HG02970 (cell line): ENCODE results near the gene UCP2.
"Not testable (repeated sequence)": the region's sequence is repeated elsewhere in the genome, so short reads cannot be mapped to it uniquely, and the experiment has no call there.

ENCODE experiments used
- ATAC-seq: cut with Tn5 transposase; IDR thresholded peaks from one replicate; pipeline ENCODE4 v1.9.1; 2021; ENCODE audit warnings: mild to moderate bottlenecking, moderate library complexity, moderate number of reproducible peaks; ENCODE audit not compliant: unreplicated experiment, low FRiP score

UCP2 gene

DNA sequence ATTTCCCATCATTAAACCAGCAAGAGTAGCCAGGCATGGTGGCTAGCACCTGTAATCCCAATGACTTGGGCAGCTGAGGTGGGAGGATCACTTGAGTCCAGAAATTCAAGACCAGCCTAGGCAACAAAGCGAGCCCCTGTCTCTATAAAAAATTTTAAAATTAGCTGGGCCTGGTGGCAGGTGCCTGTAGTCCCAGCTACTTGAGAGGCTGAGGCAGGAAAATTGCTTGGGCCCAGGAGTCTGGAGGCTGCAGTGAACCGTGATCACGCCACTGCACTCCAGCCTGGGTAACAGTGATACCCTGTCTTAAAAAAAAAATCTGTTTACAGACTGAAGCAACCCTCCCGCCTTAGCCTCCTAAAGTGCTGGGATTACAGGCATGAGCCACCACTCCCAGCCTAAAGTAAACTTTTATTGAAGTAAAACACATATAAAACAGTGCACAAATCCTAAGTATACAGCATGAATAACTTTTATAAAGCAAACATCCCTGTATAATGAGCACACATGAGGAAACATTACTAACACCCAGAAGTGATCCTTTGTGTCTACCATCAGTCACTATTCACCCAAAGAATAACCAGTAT, 13.6 kb upstream of the UCP2 start:
- no peak for ATAC-seq

DNA sequence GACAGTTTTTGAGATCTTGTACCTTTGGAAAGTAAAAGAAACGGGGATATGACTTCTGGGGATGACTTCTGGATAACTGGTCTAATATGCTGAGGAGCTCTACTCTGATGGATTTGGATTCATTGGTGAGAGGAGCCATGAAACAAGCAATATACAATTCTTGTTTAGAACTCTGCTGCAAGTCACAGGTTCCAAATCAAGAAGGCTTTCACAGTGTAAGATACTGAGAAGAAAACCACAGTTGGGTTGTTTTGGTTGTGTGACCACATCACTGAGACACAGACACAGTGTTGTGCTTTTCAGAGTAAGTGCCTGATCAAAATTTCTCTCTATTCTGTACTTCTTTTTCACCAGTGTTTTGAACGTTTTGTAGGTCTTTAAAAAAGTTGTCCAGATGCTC, 13.1 kb upstream of the UCP2 start:
- ATAC-seq, result no peak

DNA sequence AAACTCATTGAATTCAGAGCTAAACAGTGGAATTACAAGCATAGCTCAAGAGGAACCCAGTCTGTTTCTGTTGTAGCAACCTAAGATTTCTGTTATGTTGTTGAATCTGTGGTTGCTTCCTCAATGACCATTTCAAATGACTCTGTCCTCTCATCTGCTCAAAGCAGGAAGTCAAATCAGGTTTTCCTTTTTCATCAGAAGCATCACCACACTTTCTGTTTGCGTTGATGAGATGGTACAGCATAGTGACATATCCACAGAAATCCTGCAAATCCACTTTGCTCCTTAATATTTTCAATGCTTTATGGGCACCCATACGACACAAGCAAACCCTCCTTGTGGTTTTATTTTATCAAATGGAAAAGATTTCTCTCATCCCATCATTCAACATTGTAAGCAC, 12.6 kb upstream of the UCP2 start:
- ATAC-seq, result no peak

DNA sequence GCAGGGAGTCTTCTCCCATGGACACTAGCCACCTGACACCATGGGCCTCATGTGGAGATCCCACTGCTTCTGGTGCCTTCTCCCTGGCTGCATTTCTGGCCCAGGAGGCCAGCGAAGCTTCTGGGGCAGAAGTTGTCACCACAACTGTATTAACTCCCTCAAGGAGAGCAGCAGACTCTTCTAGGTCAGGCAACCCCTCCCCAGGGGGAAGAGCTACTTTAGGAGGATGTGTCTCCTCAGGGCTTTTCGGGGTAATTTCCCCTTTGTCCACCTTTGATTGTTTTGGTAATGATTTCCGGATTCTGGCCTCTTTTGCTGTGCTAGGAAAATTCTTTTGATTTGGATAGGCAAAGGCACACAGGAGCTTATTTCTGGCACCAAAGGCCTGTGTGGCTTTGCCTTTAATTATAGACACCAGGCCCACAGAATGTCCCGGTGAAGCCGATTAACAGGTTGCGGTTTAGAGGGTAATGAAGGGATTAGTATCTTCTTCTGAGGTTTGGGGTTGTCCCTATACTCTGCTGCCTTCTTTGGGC, 8.9 kb upstream of the UCP2 start:
- no peak for ATAC-seq

DNA sequence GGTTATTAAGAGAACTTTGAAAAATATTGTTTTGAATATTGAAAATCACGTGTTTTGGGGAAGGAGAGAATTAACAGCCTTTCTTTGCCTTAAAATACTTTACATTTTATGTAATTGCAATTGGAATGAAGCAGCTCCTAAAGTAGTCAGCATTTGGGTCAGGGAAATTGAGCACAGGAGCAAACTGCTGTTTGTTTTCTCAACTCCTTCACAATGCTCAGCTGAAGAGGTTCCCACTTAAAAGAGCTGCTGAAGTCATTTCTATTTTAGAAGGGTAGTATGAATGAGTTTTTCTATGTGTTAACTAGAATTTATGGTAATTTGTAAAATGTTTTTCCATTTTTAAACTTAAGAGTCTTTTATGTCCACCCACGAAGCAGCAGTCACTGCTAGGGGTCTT, 8.1 kb upstream of the UCP2 start:
- ATAC-seq, result no peak

DNA sequence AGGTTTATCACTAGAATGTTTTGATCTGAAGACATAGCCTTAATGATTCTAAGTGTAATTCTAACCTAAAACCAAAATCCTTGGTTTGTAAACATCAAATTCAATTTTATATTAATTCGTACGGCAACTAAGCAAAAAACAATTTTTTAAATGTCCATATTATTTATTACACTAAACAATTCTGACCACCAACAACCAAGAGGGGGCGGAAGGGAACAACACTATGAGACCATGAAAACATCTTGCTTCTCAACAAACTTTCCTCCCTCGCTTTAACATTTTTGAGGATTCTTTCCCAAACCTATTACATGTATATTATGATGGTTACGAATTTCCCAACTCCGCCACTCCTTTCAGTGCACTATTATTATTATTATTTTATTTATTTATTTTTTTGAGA, 6.5 kb upstream of the UCP2 start:
- no peak for ATAC-seq

DNA sequence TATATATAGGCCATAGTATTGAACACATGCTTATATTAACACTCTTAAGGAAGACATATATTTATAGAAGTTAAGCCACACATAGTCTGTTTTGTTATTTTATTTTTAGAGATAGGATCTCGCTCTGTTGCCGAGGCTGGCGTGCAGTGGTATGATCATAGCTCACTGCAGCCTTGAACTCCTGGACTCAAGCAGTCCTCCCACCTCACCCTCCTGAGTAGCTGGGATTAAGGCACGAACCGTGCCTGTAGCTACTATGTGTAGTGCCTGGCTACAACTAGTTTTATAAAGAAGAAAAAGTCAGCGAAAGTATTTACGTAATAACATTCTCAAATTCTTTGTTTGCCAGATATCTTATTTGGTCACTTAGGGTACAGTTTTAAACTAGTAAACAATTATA, 5.6 kb upstream of the UCP2 start:
- ATAC-seq, result no peak

DNA sequence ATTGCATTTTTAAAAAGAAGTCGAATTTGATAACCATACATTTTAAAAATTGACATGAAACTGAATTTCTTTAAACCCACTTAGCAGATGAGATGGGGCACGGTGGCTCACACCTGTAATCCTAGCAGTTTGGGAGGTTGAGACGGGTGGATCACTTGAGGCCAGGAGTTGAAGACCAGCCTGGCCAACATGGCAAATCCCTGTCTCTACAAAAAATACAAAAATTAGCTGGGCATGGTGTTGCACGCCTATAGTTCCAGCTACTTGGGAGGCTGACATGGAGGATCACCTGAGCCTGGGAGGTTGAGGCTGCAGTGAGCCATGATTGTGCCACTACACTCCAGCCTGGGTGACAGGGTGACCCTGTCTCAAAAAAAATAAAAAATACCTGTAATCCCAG, 3.0 kb upstream of the UCP2 start:
- ATAC-seq, result not testable (repeated sequence)

DNA sequence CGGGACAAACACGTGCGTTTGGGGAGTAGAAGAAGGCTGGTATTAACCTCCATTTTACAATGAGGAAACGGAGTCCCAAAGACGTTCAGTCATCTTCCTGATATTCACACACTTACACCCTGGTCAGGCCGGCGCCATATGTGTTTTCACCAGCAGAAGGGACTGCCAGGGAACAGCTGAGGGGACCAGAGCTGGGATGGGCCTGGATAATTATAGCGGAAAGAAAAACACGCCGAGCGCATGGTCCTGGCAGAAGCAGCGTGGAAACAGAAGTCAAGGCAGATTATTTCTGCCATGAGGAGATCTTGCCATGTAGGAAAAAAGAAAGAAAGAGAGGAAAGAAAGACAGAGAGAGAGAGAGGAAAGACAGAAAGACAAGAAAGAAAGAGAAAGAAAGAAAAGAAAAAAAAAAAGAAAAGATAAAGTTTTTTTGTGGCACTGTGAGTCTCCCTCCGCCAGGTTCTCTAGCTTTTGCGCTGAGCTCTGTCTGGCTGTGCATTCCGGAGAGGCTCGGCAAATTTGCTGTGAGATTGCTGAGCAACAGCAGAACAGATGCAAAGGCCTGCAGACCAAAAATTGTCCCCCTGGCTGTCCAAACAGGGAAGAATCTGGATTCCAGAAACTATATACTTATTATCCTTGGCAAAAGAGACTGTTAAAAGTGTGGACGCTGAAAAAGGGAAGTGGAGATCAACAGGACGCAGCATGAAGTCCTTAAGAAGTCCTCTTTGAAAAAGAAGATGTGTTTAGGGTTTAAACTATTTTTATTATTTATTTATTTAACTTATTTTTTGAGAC, 1.3 kb upstream of the UCP2 start:
- no peak for ATAC-seq

DNA sequence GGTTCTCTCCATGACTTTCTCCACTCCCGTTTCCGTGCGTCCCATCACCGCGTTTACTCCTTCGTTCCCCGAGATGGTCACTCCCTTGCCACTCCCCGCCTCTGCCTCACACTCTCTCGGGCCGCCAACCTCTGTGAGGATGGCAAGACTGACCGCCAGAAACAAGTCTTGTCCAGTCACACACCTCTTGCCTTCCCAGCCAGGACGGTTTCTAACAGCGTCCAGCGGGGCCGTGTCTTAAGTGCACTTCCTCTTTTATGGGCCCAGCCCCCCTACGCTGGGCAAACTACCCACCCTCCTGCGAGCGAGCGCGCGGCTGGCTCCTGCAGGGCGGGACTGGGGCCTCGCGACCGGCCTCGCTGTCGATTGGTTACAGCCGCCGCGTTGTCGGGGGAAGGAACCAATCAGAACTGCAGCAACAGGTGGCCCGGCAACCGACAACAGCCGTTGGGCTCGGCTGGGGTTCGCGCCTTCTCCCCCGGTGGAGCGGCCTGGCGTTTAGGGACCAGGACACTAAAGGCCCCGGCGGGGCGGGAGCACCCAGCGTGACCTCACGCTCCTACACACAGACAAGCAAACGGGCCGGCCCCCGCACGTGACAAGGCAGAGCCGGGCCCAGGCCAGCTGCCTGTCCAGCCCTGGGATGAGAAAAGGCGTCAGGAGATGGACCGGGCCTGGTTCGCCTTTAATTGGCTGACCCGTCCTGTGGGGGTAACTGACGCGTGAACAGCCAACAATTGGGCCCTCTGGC, 522 bp upstream of the UCP2 start:
- ATAC-seq, result peak; percentile 57

DNA sequence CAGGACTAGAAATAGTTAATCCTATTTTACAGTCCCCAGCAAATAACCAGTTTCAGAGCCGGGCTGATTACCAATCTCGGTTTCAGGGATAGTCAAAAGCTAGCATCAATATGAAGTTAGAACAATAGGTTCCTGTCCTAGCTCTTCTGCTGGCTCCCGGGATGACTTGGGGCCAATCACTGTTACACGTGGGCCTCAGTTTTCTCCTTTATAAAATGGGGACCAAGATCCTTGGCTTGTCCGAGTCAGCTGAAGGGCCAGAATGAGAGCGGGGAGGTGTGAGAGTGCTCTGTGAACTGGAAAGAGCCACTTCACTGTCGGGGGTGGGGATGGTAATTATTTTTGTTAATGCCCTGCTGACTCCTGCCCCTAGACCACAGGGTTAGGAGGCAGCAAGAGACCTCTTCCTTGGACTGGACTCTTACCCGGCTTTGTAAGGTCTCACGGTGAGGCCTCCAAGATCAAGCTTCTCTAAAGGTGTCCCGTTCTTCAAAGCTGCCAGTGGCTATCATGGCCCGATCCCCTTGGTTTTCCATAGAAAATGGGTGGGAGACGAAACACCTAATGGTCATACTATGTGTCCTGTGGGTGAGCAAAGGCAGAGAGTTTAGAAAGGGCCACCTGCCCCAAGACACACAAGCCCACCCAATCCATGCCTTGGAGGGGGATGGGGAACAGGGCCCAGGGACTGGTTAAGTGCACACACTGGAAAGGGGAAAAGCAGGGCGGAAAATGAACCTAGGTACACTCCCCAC, 1.4 kb downstream of the UCP2 start:
- no peak for ATAC-seq

DNA sequence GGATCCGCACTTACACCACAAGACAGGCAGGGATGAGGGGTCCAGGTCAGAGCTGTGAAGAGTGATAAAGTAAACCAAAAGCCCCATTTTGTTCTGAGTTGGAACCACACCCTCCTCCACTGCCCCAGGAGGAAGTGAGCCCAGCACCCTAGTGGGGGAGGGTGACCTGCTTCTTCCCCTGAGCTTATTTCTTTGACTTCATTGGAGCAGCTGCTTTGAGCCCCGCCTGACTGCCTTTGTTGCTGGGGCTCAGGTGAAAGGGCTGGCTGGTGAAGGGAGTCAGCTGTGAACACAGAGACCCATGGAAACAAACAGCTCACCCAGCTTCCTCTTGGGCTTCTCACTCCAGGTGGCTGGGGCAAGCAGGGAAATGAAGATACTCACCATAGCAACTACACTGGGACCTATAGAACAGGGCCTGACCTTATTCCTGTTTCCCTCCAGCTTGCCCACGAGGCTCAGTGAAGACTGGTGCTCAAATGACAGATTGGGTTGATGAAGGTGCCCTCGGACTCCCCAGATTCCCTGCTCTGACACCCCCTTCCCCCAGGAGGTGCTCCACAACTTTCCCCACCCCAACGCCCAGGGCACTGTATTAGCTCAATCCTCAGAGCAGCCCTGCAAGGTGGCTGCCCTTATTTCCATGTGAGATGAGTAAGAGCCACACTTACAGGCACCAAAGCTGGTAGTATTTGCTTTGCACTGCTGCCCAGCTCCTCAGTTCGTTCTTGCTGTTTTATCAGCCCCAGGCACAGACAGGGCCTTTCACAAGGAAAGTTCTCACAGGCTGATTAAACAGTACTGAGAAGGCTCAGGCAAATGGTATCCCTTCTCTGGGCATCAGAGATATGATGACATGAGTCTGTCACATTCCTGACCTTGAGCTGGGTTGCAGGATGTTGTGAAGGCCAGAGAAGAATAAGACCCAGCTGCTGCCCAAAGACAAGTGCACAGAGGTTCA, 2.4 kb downstream of the UCP2 start:
- no peak for ATAC-seq

DNA sequence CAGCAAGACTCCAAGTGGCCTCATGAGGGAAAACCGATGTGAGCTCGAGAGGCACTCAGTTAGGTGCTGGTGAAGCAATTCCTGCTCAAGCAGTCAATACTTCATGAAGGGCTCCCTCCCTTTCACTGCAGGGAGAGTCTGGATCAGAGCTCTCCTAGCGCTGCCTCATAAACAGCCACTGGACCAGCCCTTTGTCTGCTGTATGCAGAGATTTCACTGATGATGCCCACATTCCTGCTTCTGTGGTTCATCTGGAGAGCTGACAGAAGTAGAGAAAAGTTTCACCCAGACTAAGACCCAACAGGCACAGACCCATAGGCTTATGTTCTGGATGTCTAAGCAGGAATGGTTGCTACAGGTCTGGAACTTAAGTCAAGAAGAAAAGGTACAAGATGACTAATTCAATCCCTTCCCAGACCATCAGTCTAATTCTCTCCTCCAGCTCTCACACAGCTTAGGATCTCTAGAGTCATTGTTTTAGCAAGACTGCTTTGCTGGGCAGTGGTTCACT, 4.0 kb downstream of the UCP2 start:
- ATAC-seq, result no peak

DNA sequence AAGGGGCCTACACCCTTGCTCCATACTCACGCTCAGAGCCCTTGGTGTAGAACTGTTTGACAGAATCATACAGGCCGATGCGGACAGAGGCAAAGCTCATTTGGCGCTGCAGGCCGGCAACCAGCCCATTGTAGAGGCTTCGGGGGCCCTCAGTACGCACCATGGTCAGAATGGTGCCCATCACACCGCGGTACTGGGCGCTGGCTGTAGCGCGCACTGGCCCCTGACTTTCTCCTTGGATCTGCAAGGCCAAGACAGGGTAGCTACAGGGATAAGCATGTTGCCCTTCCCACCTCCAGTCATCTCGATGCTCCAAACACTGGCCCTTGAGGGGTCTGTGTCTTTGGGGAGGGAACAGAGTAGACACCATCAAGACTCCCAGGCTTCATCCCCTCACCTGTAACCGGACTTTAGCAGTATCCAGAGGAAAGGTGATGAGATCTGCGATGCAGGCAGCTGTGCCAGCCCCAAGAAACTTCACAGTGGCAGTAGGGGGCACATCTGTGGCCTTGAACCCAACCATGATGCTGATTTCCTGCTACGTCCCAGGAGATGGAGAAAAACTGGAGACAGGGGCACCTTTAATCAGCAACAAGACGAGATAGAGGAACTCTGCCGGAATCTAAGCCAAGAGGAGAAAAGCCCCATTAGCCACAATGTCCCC, 4.7 kb downstream of the UCP2 start:
- no peak for ATAC-seq

DNA sequence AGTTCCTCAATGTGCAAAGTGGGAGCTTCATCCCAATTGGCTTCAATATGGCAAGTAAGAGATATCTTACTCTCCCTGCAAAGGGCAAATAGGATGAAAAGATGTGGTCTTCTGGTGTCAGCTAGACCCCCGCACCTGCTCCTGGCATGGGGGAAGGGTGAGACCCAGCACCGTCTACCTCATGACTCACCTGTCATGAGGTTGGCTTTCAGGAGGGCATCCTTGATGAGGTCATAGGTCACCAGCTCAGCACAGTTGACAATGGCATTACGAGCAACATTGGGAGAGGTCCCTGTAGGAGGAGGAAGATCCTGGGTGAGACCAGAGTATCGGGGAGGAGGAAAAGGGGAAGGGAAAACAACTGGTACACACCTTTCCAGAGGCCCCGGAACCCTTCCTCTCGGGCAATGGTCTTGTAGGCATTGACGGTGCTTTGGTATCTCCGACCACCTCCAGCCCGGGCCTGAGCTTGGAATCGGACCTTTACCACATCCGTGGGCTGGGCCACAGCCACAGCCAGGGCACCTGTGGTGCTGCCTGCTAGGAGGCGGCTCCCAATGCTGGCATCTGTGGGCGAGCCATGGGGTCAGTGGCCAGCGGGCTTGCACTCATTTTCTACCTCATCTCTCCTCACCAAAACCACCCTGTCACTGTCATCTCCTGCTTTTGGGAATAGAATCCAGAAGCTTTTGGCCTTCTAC, 6.0 kb downstream of the UCP2 start:
- ATAC-seq, result no peak

DNA sequence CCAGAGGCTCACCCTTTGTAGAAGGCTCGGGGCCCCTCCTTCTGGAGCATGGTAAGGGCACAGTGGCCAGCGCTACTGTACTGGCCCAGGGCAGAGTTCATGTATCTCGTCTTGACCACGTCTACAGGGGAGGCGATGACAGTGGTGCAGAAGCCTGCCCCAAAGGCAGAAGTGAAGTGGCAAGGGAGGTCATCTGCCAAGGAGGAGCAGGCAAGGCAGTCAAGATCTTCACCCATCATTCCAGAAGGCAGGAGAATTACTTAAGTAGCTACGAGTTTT, 7.2 kb downstream of the UCP2 start:
- no peak for ATAC-seq

DNA sequence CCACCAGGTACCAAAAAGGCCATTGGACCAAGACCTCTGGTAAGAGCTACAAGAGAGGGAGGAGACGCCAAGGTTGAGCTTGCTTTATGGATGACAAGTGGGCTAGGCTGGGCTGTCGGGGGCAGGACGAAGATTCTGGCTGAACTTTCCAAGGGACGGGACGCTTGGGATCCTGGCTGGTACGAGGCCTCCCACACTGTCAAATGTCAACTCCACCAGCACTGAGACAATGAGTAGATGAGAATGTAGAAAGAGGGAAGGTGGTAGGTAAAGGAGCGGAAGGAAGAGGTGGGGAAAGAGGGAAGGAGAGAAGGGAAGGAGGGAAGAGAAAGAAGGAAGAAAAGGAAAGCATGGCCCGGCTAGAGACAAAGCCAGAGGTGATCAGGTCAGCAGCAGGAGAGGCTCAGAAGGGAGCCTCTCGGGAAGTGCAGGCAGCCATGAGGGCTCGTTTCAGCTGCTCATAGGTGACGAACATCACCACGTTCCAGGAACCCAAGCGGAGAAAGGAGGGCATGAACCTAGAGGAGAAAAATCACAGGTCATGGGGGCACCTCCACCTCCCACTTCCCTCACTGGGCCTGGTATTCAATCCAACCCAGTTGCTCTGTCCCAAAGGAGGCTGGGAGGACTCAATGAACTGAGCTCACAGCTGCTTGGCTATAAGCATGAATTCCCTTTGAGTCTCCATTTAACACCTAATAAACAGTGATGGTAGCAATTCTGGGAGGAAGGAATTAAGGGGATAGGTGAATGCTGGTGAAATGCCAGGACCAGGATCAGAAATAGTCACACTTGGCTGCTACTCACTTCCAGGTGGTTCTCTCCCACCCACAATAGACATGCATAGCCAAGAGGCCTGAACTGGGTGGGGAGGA, 7.8 kb downstream of the UCP2 start:
- no peak for ATAC-seq
